ENCODE data around the gene NDUFS5.
"Not testable (repeated sequence)": the region's sequence is repeated elsewhere in the genome, so short reads cannot be mapped to it uniquely, and the experiment has no call there.

The NDUFS5 gene

DNA sequence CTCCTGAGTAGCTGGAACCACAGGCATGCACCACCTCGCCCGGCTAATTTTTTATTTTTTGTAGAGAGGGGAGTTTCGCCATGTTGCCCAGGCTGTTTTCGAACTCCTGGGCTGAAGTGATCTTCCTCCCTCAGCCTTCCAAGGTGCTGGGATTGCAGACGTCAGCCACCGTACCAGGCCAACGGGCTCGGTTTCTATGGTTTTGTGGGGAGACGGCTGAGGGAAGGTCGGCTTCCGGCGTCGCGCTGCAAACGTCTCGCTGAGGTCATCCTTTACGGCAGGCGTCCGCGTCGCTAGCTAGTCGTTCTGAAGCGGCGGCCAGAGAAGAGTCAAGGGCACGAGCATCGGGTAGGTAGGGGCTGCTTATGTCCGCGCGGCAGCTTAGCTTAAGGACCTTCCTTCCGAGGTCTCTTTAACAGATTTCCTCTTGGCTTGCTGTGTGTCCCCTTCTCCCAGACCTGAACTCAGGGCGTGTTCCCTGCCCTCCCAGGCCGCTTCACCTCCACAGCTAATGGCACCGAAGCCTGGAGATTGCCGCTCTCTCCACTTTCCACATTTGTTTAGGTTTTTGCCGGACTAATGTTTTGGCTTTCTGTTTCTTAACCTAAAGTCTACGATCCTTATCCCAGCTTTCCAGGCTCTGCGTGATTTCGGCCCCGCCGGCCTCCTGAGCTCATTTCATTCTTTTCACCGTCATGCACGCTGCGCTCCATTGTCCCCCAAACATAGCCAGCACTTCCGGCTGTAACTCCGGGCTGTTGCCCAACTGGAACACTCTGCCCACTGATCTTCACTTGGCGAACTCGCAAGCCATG lies at the start of gene NDUFS5:
Gene NDUFS5 (plus strand): TSS at position 300 of the 815 bp plus-strand sequence. CDS start 2,375 bp downstream, outside the sequence.
- DNase-seq: peak; percentile 72 to 83
- Mint-ChIP-seq H3K9me3 (no peaks in the 10 kb centered on the region), H3K4me1 (peaks cover 36% of the 10 kb centered on the region), H3K4me3 (peak within 1 kb of the TSS; percentile 83 to 97), H3K27me3 (no peaks in the 10 kb centered on the region), H3K27ac (peak within 1 kb of the TSS; percentile 98 to 99)
- peak; percentile 95 for ATAC-seq

- not testable (repeated sequence) for H3K4me1 Mint-ChIP-seq, H3K27me3 Mint-ChIP-seq, H3K27ac Mint-ChIP-seq
- ATAC-seq (peak; percentile 93), DNase-seq (peak; percentile 34 to 76)
- H3K4me3 Mint-ChIP-seq: peak overlapping the region; percentile 18 to 37
- peaks cover 7 to 15% of the 10 kb centered on the region in 2 donors for H3K9me3 Mint-ChIP-seq
Observed at GRCh38 chr1:38977399-38978244, 48.5 kb upstream of the NDUFS5 start.

DNA sequence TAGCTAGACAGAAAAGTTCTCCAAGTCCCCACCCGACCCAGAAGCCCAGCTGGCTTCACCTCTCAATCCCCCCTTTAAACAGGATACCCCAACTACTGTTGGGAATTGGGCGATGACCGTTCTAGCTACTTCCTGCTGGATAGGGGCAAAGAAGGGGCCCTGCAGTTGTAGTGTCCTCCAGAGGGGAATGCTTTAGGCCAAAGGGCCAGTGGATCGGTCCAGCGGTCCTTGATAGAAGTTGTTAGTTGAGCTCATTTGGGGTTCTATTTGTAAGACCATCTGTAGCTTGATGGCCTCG lies 48.0 kb upstream of the NDUFS5 start:
- peaks cover 7 to 15% of the 10 kb centered on the region in 2 donors for H3K9me3 Mint-ChIP-seq
- H3K4me1 Mint-ChIP-seq, H3K4me3 Mint-ChIP-seq, ATAC-seq, H3K27me3 Mint-ChIP-seq, H3K27ac Mint-ChIP-seq: not testable (repeated sequence)
- DNase-seq: peak in 1 of 2 donors; percentile 18

DNA sequence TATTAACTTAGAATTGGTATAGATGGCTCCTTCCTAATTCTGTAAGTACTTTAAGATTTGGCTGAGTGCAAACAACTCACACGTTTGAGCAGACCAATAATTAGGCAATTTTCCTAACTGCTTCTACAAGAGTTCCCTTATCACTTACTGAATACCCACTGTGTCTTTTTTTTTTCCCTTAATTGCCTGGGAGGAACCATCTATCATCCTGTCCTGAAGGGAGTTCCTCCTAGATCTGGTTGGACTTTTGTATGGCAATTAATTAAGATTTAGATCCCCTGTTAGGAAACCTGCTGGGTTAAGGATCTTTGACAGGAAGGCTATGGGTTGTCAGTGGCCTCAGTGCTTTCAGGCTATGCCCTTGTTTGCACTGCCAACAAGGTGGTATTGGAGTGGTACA lies 46.8 kb upstream of the NDUFS5 start:
- H3K9me3 Mint-ChIP-seq: peaks cover 7 to 15% of the 10 kb centered on the region in 2 donors
- not testable (repeated sequence) for DNase-seq, H3K4me3 Mint-ChIP-seq, ATAC-seq, H3K4me1 Mint-ChIP-seq, H3K27ac Mint-ChIP-seq, H3K27me3 Mint-ChIP-seq

- Mint-ChIP-seq H3K9me3 (no peaks in the 10 kb centered on the region), H3K27me3 (no peaks in the 10 kb centered on the region), H3K4me1 (peaks cover 51% of the 10 kb centered on the region), H3K27ac (peak overlapping the region in 1 of 2 donors; percentile 48), H3K4me3 (peak overlapping the region; percentile 42 to 90)
- ATAC-seq: no peak
- no peak for DNase-seq
Observed at GRCh38 chr1:38989979-38990378, 36.2 kb upstream of the NDUFS5 start.

- no peaks in the 10 kb centered on the region for H3K9me3 Mint-ChIP-seq
- no peaks in the 10 kb centered on the region for H3K27me3 Mint-ChIP-seq
- DNase-seq (no peak), ATAC-seq (no peak)
- H3K27ac Mint-ChIP-seq: peak overlapping the region in 1 of 2 donors; percentile 48
- peak overlapping the region; percentile 80 to 90 for H3K4me3 Mint-ChIP-seq
- peaks cover 55% of the 10 kb centered on the region for H3K4me1 Mint-ChIP-seq
Observed at GRCh38 chr1:38990386-38990737, 35.8 kb upstream of the NDUFS5 start.

- H3K4me3 Mint-ChIP-seq: peak within 1 kb of the TSS; percentile 80 to 90
- no peaks in the 10 kb centered on the region for H3K27me3 Mint-ChIP-seq
- H3K4me1 Mint-ChIP-seq: peaks cover 62% of the 10 kb centered on the region
- peak; percentile 97 for ATAC-seq
- no peaks in the 10 kb centered on the region for H3K9me3 Mint-ChIP-seq
- peak within 1 kb of the TSS; percentile 91 to 96 for H3K27ac Mint-ChIP-seq
- DNase-seq: peak; percentile 99
Observed at GRCh38 chr1:38990738-38991637, 35.2 kb upstream of the NDUFS5 start, which contains the start of gene AKIRIN1. AKIRIN1 (plus strand) TSS chr1:38991276; CDS start chr1:38991381, 105 bp downstream.

GRCh38 chr1:38991638-38992411 lies 34.3 kb upstream of the NDUFS5 start:
- DNase-seq: peak in 1 of 2 donors; percentile 16
- Mint-ChIP-seq H3K27ac (peak overlapping the region; percentile 83 to 88), H3K4me3 (peak overlapping the region; percentile 80 to 85), H3K4me1 (peaks cover 63% of the 10 kb centered on the region), H3K27me3 (no peaks in the 10 kb centered on the region), H3K9me3 (no peaks in the 10 kb centered on the region)
- no peak for ATAC-seq

DNA sequence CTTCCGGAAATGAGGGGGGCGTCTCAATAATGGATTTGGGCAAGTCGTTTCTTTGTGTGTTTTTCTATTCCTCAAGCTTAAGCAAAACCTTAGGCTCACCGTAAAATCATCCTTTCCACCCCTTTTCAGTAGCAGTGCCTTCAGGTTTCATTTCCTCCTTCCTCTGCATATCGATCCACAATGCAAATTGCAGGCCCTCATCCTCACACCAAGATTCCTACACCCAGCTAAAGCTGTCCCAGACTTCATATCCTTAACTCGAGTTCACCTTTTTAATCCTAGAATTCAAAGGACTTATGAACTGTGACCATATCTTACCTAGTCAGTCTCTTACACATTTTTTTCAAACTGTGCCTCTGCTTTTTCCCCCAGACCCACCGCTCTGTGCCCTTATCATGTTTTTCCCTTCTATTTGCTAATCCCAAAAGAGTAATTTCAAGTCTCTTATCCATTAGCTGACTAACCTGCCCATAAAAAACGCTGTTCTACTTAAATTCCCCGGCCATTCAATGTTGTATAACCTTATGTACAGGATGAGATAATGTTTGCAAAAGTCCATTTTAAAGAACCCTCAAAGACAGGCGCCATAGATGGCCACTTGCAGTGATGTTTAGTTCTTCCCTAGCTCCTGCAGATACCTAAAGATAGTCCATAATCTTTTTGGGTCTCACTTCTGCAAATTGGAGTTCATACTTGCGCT lies 33.6 kb upstream of the NDUFS5 start:
- Mint-ChIP-seq H3K27me3 (no peaks in the 10 kb centered on the region), H3K27ac (peak overlapping the region; percentile 83 to 88), H3K4me3 (peak overlapping the region; percentile 80 to 85), H3K9me3 (no peaks in the 10 kb centered on the region), H3K4me1 (peaks cover 69% of the 10 kb centered on the region)
- DNase-seq (no peak), ATAC-seq (no peak)

- Mint-ChIP-seq H3K4me3 (peak overlapping the region in 1 of 2 donors; percentile 6), H3K9me3 (no peaks in the 10 kb centered on the region), H3K27me3 (no peaks in the 10 kb centered on the region), H3K4me1 (peaks cover 74% of the 10 kb centered on the region), H3K27ac (no peak overlapping the region)
- ATAC-seq: no peak
- DNase-seq: no peak
Observed at GRCh38 chr1:38994196-38994595, 32.0 kb upstream of the NDUFS5 start.

- Mint-ChIP-seq H3K27ac (peak overlapping the region; percentile 28 to 95), H3K9me3 (no peaks in the 10 kb centered on the region), H3K4me3 (peak overlapping the region; percentile 50 to 59), H3K27me3 (no peaks in the 10 kb centered on the region), H3K4me1 (peaks cover 71% of the 10 kb centered on the region)
- ATAC-seq: peak; percentile 52
- DNase-seq: no peak
Observed at GRCh38 chr1:38997034-38997900, 28.9 kb upstream of the NDUFS5 start.

DNA sequence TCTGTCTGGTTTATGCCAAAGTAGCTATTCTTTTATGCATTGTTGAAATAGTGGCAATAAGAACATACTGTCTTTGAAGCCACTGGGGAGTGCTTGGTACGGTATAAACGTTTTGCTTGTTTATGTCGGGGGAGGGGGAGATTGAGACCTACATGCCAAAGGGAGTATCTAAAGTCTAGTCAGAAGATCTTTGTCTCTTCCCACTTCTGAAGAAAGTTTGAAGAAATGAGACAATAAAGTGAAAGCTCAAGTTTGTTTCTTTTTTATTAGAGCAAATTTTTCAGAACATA lies 28.3 kb upstream of the NDUFS5 start:
- ATAC-seq (no peak), DNase-seq (no peak)
- Mint-ChIP-seq H3K4me1 (peaks cover 71% of the 10 kb centered on the region), H3K27ac (peak overlapping the region; percentile 11 to 95), H3K27me3 (no peaks in the 10 kb centered on the region), H3K4me3 (peak overlapping the region in 1 of 2 donors; percentile 49), H3K9me3 (no peaks in the 10 kb centered on the region)

Measured in stimulated activated naive CD8-positive, alpha-beta T cell treated with anti-CD3 and anti-CD28 coated beads, Interleukin-15, amount 100 ng/mL, for 72 hours (primary cell).